Stomach (tissue), 4 donors: Measurements from ENCODE around the gene PPP3CA.

ENCODE experiments used
- CTCF ChIP-seq, 7 experiments: fragments of 450-650 bp in 4 of 7; fragments of 200-600 bp in 3 of 7; sonication (generic) in 3 of 7; IDR thresholded peaks; one replicate each; pipeline ENCODE4 v1.5.1; 2016 to 2019; ENCODE audit warnings: antibody characterized with exemption in 7 of 7, control low read depth in 2 of 7, mild to moderate bottlenecking in 1 of 7
- EP300 ChIP-seq: sonication (generic); formaldehyde crosslinking; IDR thresholded peaks from one replicate; pipeline ENCODE4 v1.6.1; 2017; ENCODE audit warnings: antibody characterized with exemption
- POLR2A ChIP-seq, 4 donors: fragments of 450-650 bp; IDR thresholded peaks; one replicate each; pipeline ENCODE4 v1.6.1; 2016; ENCODE audit warnings: antibody characterized with exemption in 4 of 4, control low read depth in 2 of 4, mild to moderate bottlenecking in 1 of 4, moderate library complexity in 1 of 4
- POLR2AphosphoS5 ChIP-seq, 3 donors: sonication (generic); formaldehyde crosslinking; IDR thresholded peaks; one replicate each; pipeline ENCODE4 v1.6.1; 2016; ENCODE audit warnings: antibody characterized with exemption in 3 of 3

- TF ChIP-seq CTCF (IDR thresholded peaks at IDR 0.05) = no peak
- TF ChIP-seq EP300 = no peak
- TF ChIP-seq POLR2A (IDR thresholded peaks at IDR 0.05) = no peak
- TF ChIP-seq POLR2AphosphoS5 (IDR thresholded peaks at IDR 0.05) = no peak
Observed at GRCh38 chr4:101188906-101189305, 158.4 kb downstream of the PPP3CA start.
